Measurements from ENCODE around the gene GABRD. TPM values are rescaled to one million over a fixed set of nuclear protein-coding genes. Genes with fewer than 3 reads are reported as not detected.
A peak's percentile ranks its signal among the peaks of the same experiment; 100 is the strongest.

Gene GABRD
- total RNA-seq, 6 experiments from 2014 or later = not detected

DNA sequence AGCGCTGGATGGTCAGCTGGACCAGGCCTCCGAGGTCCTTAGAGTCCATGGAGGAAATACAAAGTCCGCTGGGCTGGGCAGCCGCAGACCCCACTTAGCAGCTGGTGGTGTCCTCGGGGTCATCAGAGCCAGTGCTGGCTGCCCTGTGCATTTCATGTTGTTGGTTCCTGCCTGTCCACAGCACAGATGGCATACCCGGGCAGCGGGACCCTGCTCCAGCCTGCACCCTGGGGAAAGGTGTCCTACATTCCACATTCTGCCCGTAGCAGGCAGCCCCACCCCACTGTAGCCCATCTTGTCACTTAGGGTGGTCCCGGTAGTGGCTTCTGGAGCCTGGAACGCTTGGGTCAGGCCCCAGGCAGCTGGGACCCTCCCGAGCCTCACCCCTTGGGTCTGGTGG is 50.9 kb downstream of the GABRD start:
- Mint-ChIP-seq H3K9me3 (peaks cover 22% of the 10 kb centered on the region), H3K4me3 (no peak overlapping the region), H3K4me1 (ENCODE audit: low read depth) (peaks cover 9% of the 10 kb centered on the region; the same call in 1 of the 2 replicates), H3K36me3 (ENCODE audit: low read depth) (peaks cover 6% of the 10 kb centered on the region), H3K27me3 (ENCODE audit: insufficient read depth) (peaks cover 41% of the 10 kb centered on the region), H3K27ac (no peak overlapping the region)
- TF ChIP-seq CTCF (IDR thresholded peaks at IDR 0.05) = no peak
- DNase-seq = no peak

DNA sequence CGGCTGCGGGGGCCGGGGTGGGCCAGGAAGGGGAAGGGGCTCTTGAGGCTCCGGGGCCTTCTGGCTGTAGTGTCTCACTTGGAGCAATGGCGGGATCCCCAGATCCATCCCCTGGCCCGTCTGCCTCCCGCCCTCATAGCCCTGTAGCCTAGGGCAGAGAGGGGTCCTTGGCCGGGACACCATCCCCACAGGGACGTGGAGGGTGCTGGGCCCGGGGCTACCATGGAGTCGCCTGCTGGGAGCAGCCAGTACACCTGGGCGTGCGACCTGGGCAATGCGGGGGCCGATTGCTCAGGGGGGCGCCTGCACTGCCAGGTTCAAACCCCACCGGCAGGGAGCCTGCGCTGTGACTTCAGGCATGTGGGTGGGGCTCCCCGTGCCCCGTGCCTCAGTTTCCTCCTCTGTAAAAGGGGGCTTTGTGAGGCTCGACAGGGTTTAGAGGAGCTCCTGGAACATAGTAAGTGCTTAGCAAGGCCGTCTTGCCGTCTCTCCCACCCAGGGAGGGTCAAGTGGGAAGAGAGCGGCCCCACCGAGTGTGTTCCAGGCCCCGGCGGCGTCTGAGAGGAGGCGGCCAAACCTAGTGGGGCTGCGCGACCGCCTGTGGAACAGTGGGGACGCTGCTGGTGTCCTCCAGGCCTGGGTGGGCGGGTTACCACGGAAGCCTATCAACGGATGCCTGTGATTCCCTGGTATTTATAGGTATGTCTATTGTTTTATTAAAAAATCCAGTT is 51.8 kb downstream of the GABRD start:
- Mint-ChIP-seq H3K9me3 (peaks cover 12% of the 10 kb centered on the region), H3K4me3 (no peak overlapping the region), H3K36me3 (ENCODE audit: low read depth) (peaks cover 1% of the 10 kb centered on the region), H3K27ac (no peak overlapping the region), H3K4me1 (ENCODE audit: low read depth) (peaks cover 9% of the 10 kb centered on the region; the same call in 1 of the 2 replicates), H3K27me3 (ENCODE audit: insufficient read depth) (peaks cover 44% of the 10 kb centered on the region)
- no peak for TF ChIP-seq CTCF (IDR thresholded peaks at IDR 0.05)
- no peak for DNase-seq

DNA sequence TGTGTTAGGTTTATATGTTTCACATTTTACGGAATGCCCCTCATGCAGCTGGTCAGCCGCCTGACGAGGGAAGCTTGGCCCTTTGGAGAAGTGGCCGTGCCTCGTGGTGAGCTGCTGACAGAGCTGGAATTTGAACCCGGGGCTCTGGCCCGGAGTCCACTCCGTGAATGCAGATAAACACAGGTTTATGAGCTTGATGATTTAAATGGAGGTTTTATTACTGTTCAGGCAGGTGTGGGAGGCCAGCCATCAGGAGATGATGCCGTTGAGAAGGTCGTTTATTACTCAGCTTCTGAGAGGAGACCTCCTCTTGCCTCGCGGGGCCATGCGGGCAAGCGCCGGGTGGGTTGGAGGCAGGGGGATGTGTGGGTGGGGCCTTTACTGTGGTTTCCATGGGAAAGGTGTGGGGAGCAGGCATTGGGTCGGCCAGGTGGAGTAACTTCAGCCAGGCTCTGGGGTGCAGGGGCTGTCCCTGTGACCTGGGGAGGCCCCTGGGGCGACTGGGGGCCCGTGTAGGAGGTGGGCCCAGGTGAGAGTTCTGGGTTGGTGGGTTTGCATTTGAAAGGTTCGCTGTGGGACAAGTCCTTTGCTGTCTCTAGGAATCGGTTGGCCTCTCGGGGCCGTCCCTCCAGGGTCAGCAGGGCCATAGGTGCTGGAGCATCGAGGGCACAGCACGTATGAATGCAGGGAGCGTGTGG is 53.1 kb downstream of the GABRD start:
- no peak for DNase-seq
- H3K9me3 Mint-ChIP-seq = peaks cover 5% of the 10 kb centered on the region
- H3K4me3 Mint-ChIP-seq = no peak overlapping the region
- TF ChIP-seq CTCF (IDR thresholded peaks at IDR 0.05) = no peak
- H3K36me3 Mint-ChIP-seq (ENCODE audit: low read depth) = no peaks in the 10 kb centered on the region; the same call in 1 of the 2 replicates
- H3K27me3 Mint-ChIP-seq (ENCODE audit: insufficient read depth) = peaks cover 36% of the 10 kb centered on the region
- H3K4me1 Mint-ChIP-seq (ENCODE audit: low read depth) = peaks cover 9% of the 10 kb centered on the region; the same call in 1 of the 2 replicates
- no peak overlapping the region for H3K27ac Mint-ChIP-seq

DNA sequence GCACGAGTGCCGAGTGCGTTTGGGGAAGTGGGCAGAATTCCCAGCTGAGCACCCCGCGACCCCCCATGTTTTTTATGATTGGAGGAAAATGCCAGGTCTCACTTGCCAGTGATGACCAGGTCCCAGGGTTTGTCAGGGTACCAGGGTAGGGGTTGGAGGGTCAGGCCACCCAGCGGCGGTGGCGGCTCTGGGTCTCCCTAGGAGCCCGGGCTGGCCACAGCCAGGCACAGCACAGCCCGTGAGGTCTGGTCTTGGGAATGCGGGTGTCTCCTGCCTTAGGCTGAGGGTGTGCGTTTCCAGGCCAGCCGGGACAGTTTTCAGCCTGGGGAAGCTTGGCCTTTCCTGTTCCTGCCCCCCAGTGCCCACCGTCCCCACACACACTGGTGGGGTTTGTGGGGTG is 53.7 kb downstream of the GABRD start:
- no peak for DNase-seq
- H3K27ac Mint-ChIP-seq = no peak overlapping the region
- no peak for TF ChIP-seq CTCF (IDR thresholded peaks at IDR 0.05)
- H3K36me3 Mint-ChIP-seq (ENCODE audit: low read depth) = peaks cover 4% of the 10 kb centered on the region
- H3K9me3 Mint-ChIP-seq = peaks cover 12% of the 10 kb centered on the region
- H3K4me3 Mint-ChIP-seq = no peak overlapping the region
- H3K4me1 Mint-ChIP-seq (ENCODE audit: low read depth) = peaks cover 9% of the 10 kb centered on the region; the same call in 1 of the 2 replicates
- peaks cover 38% of the 10 kb centered on the region for H3K27me3 Mint-ChIP-seq (ENCODE audit: insufficient read depth)

- no peak for TF ChIP-seq CTCF (IDR thresholded peaks at IDR 0.05)
- H3K9me3 Mint-ChIP-seq = peaks cover 19% of the 10 kb centered on the region
- DNase-seq = peak; percentile 12
These were observed 54.5 kb downstream of the GABRD start for GRCh38 chr1:2073382-2074230.

More at GRCh38 chr1:2073382-2074230, 54.5 kb downstream of the GABRD start:
- Mint-ChIP-seq H3K27ac (no peak overlapping the region), H3K27me3 (ENCODE audit: insufficient read depth) (peaks cover 38% of the 10 kb centered on the region), H3K4me3 (peak overlapping the region; percentile 69), H3K36me3 (ENCODE audit: low read depth) (peaks cover 12% of the 10 kb centered on the region), H3K4me1 (ENCODE audit: low read depth) (peaks cover 9% of the 10 kb centered on the region; the same call in 1 of the 2 replicates)
